ENCODE measurements around the gene MYBPC3.

The MYBPC3 gene

DNA sequence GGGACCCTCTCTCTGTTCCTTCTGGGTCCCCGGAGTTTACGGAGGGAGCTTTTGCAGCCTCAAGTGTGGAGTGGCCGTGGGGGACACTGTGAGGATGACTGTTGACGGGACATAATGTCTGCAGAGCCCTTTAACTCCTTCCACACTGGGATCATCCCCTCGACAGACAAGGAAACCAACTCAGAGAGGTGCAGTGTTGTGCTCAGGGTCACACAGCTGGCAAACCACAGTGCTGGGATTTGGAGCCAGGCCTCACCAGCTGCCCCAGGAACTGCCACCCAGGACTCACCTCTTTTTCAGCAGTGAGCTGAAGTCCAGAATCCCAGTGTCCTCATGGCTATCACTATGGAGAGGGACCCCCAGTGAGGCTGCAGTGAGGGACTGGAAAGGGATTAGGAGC is 5.4 kb downstream of the MYBPC3 start:
- TF ChIP-seq, protein P1, sequence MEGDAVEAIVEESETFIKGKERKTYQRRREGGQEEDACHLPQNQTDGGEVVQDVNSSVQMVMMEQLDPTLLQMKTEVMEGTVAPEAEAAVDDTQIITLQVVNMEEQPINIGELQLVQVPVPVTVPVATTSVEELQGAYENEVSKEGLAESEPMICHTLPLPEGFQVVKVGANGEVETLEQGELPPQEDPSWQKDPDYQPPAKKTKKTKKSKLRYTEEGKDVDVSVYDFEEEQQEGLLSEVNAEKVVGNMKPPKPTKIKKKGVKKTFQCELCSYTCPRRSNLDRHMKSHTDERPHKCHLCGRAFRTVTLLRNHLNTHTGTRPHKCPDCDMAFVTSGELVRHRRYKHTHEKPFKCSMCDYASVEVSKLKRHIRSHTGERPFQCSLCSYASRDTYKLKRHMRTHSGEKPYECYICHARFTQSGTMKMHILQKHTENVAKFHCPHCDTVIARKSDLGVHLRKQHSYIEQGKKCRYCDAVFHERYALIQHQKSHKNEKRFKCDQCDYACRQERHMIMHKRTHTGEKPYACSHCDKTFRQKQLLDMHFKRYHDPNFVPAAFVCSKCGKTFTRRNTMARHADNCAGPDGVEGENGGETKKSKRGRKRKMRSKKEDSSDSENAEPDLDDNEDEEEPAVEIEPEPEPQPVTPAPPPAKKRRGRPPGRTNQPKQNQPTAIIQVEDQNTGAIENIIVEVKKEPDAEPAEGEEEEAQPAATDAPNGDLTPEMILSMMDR (IDR thresholded peaks at IDR 0.05; ENCODE audit: low read length, missing control alignments): no peak
- no peak overlapping the region for H3K4me3 ChIP-seq (replicated peaks; ENCODE audit: low read depth, low read length)
- no peak for DNase-seq (ENCODE audit: low read depth)

DNA sequence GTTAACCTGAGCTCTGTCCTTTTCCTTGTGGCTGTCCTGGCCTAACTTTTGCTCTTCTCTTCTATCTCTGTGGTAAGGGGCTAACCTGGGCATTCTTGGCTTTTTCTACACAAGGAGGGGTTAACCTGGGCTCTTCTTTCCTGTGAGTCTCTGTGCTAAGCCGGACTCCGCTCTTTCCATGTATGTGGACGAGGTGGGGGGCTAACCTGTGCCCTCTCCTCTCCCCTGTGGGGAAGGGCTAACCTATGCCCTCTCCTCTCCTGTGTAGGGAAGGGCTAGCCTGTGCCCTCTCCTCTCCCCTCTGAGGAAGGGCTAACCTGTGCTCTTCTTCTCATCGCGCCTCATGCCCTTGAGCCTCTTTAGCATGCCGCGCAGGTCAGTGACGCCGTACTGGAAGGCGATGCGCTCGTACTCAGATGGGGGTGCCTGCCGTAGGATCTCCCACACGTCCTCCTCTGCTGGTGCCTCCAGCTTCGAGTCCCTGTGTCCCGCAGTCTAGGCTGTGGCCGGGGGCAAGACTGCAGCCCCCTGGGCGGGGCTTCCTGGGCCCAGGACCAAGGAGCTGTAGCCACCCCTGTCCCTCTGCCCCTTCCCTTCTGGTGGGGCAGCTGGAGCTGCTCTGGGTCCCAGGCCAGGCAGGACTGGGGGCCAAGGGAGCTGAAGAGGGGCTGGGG is 6.5 kb downstream of the MYBPC3 start:
- H3K4me3 ChIP-seq (replicated peaks; ENCODE audit: low read depth, low read length): no peak overlapping the region
- DNase-seq (ENCODE audit: low read depth): no peak
- TF ChIP-seq, protein P1 (IDR thresholded peaks at IDR 0.05; ENCODE audit: low read length, missing control alignments): no peak

DNA sequence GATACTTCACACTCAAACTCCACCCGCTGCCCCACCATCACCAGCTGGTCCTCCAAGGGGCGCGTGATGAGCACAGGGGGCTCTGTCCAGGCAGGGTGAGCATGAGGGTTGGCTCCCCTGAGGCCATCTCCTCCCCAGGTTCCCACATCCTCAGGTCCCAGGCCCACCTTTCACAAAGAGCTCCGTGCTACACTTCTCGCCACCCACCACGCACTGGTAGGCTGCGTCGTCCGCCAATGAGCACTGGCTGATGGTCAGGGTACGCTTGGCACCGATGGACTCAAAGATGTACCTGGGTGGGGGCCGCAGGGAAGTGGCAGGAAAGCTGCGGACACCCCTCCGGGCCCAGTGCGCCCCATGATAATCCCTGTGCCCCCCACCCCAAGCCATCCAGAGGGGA is 9.6 kb downstream of the MYBPC3 start:
- H3K4me3 ChIP-seq (replicated peaks; ENCODE audit: low read depth, low read length): no peak overlapping the region
- TF ChIP-seq, protein P1 (IDR thresholded peaks at IDR 0.05; ENCODE audit: low read length, missing control alignments): no peak
- DNase-seq (ENCODE audit: low read depth): no peak

DNA sequence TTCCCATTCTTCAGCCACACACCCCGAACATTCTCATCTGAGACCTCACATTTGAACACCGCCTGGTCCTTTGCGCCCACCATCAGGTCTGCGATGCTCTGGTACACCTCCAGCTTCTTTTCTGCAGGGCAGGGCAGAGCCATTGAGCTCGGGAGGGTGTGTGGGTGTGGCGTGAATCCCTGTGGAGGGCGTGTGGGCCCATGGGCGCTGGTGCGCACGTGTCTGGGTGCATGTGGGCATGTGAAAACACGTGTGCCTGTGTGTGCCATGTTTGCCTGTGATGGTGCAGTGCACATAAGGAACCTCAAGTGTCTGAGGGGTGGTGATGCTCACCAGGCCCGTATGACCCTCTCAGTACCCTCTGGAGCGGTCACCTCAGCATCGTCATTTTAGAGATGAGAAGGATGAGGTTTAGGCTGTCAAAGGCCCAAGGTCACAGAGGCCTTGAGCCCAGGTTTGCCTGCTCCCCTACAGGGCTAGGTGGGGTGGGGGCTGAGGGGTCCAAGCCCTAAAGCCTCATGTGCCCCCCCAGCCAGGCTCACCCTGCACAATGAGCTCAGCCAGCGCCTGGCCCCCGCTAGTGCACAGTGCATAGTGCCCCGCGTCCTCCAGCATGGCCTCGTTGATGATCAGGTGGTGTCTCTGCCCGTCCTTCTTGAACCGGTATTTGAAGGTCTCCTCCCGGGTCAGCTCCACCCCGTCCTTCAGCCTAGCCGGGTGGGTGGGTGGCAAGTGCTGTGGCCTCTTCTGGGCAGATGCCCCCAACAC is 10.3 kb downstream of the MYBPC3 start:
- DNase-seq (ENCODE audit: low read depth): no peak
- TF ChIP-seq, protein P1 (IDR thresholded peaks at IDR 0.05; ENCODE audit: low read length, missing control alignments): no peak
- no peak overlapping the region for H3K4me3 ChIP-seq (replicated peaks; ENCODE audit: low read depth, low read length)

DNA sequence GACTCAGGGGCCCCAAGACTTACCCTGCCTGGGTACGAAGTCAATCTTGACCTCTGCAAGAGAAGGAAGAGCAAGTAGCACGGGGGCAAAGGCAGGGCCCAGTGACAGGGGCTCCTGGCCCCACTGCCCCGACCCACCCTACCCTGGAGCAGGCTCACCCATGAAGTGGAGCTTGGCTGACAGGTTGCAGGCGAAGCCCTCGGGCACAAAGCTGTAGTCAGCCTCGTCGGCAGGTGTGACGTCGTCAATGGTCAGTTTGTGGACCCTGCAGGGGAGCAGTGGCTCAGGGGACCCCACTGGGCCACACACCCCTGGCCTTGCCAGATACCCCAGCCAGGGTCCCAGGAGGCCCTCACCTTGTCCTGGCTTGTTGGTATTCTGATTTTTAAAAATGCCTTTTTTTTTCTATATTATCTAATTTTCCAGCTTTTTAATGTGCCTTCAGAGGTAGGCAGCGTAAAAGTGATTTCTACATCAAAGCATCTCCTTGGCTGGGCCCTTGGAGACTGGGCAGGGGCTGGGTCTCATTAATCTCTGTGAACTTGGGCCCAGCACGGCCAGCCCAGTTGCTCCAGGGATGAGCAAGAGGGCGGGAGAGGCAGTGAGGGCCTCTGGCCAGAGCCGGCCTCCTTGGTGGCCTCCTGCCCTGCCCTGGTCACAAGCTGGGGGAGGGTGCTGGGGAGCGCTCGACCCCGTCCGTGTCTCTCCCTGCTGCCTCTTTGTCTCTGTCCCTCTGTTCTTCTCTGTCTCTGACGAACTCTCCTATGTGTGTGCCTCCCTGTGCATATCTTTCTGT is 11.3 kb downstream of the MYBPC3 start:
- DNase-seq (ENCODE audit: low read depth): no peak
- H3K4me3 ChIP-seq (replicated peaks; ENCODE audit: low read depth, low read length): no peak overlapping the region
- TF ChIP-seq, protein P1 (IDR thresholded peaks at IDR 0.05; ENCODE audit: low read length, missing control alignments): no peak

DNA sequence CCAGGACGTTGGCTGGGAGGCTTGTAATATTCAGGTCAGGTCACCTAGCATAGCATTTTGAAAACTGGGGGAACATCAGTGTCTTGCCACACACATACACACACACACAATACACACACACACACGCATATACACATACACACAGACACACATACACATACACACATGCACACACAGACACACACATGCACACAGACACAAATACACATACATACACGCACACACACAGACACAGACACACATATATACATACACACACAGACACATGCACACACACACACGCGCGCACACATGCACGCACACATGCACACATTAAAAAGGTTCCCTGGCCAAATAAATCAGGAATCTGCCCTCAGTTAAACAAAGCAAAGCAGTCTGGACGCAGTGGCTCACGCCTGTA is 12.5 kb downstream of the MYBPC3 start:
- no peak for DNase-seq (ENCODE audit: low read depth)
- TF ChIP-seq, protein P1 (IDR thresholded peaks at IDR 0.05; ENCODE audit: low read length, missing control alignments): no peak
- H3K4me3 ChIP-seq (replicated peaks; ENCODE audit: low read depth, low read length): no peak overlapping the region
